Measurements from ENCODE around the gene SERAC1.

- TF ChIP-seq POLR2AphosphoS5 (IDR thresholded peaks at IDR 0.05; ENCODE audit: insufficient read depth, low read depth, low read length) (no peak), CTCF (IDR thresholded peaks at IDR 0.05; ENCODE audit: extremely low read depth in 1 of 2, insufficient read depth in 1 of 2, low read depth in 1 of 2, low read length in 2 of 2) (no peak), POLR2A (IDR thresholded peaks at IDR 0.05; ENCODE audit: low read depth, low read length) (no peak), JUN (IDR thresholded peaks at IDR 0.05; ENCODE audit: borderline replicate concordance, insufficient read depth, insufficient read length, low read depth) (no peak), MAX (IDR thresholded peaks at IDR 0.05; ENCODE audit: insufficient read depth, insufficient read length) (no peak), FOS (IDR thresholded peaks at IDR 0.05; ENCODE audit: borderline replicate concordance, insufficient read depth, low read length) (no peak), EZH2 (IDR thresholded peaks at IDR 0.05; ENCODE audit: borderline replicate concordance, low read depth, low read length, severe bottlenecking) (no peak)
These were observed 90.4 kb downstream of the SERAC1 start for GRCh38 chr6:158077676-158078075.

Measured in endothelial cell of umbilical vein (primary cell).